Activated naive CD8-positive, alpha-beta T cell treated with anti-CD3 and anti-CD28 coated beads, Interleukin-2, amount 10 ng/mL, durations not matched to agents 7 days and 5 days (primary cell): Measurements from ENCODE around the gene APOF. TPM values are rescaled to one million over a fixed set of nuclear protein-coding genes. Genes with fewer than 3 reads are reported as not detected.
"Not testable (repeated sequence)": the region's sequence is repeated elsewhere in the genome, so short reads cannot be mapped to it uniquely, and the experiment has no call there.

Experiments
- ATAC-seq: fragments of 150-1000 bp; cut with Tn5 transposase; one replicate; pipeline ENCODE4 v1.10.0; 2021; ENCODE audit warnings: low read depth, moderate library complexity
- POLR2A ChIA-PET: fragments of 350-600 bp; sonication (Branson Sonifier 250); formaldehyde crosslinking; loops from one replicate; lab custom pipeline; 2021; ENCODE audit warnings: antibody characterized with exemption; lab: Charles Lee
- DNase-seq: peaks from one replicate; pipeline ENCODE4 v3.0.0; 2021
- H3K27ac Mint-ChIP-seq: one replicate; pipeline ENCODE4 v1.8.0; 2022; ENCODE audit warnings: mild to moderate bottlenecking, mixed read lengths
- H3K27me3 Mint-ChIP-seq: one replicate; pipeline ENCODE4 v1.8.0; 2022; ENCODE audit warnings: mild to moderate bottlenecking, moderate library complexity, mixed read lengths
- H3K36me3 Mint-ChIP-seq: one replicate; pipeline ENCODE4 v1.8.0; 2021; ENCODE audit warnings: mild to moderate bottlenecking, mixed read lengths
- H3K4me1 Mint-ChIP-seq: one replicate; pipeline ENCODE4 v1.8.0; 2021; ENCODE audit warnings: mixed read lengths
- H3K4me3 Mint-ChIP-seq: one replicate; pipeline ENCODE4 v1.8.0; 2022; ENCODE audit warnings: mild to moderate bottlenecking, moderate library complexity, mixed read lengths
- H3K9me3 Mint-ChIP-seq: one replicate; pipeline ENCODE4 v1.8.0; 2021; ENCODE audit warnings: mixed read lengths
- total RNA-seq, 2 experiments: library from RNA; stranded (reverse); gene quantifications; one replicate each; pipeline ENCODE4 v1.2.3, GENCODE V29; 2021

Gene APOF
- total RNA-seq: not detected

GRCh38 chr12:56362130-56363059 lies at the start of gene APOF:
Gene APOF (minus strand): TSS chr12:56362857. CDS start chr12:56362745, 112 bp downstream.
- ATAC-seq (no peak), DNase-seq (no peak)
- Mint-ChIP-seq H3K4me1 (peaks cover 22% of the 10 kb centered on the region), H3K9me3 (no peaks in the 10 kb centered on the region), H3K4me3 (peak within 1 kb of the TSS; percentile 98), H3K27ac (peak within 1 kb of the TSS; percentile 98), H3K36me3 (peaks cover 8% of the 10 kb centered on the region), H3K27me3 (peaks cover 2% of the 10 kb centered on the region)
- POLR2A ChIA-PET: interaction anchor here (1.3 kb wide), 1 partner anchor 24 kb away, joined by 4 read pairs; the partner anchor contains the start of gene IL23A

- H3K36me3 Mint-ChIP-seq: peaks cover 6% of the 10 kb centered on the region
- no peak overlapping the region for H3K4me3 Mint-ChIP-seq
- ATAC-seq: no peak
- H3K9me3 Mint-ChIP-seq: no peaks in the 10 kb centered on the region
- H3K4me1 Mint-ChIP-seq: no peaks in the 10 kb centered on the region
- no peak overlapping the region for H3K27ac Mint-ChIP-seq
- no peak for DNase-seq
- POLR2A ChIA-PET: interaction anchor here (0.9 kb wide), 1 partner anchor 53 kb away, joined by 3 read pairs; no protein-coding TSS in a partner anchor
- H3K27me3 Mint-ChIP-seq: no peaks in the 10 kb centered on the region
Observed at GRCh38 chr12:56411781-56412639, 49.4 kb upstream of the APOF start.

GRCh38 chr12:56410768-56411167 lies 48.1 kb upstream of the APOF start:
- no peak overlapping the region for H3K27ac Mint-ChIP-seq
- H3K4me1 Mint-ChIP-seq: no peaks in the 10 kb centered on the region

GRCh38 chr12:56408799-56409417 lies 46.3 kb upstream of the APOF start:
- Mint-ChIP-seq H3K36me3 (peaks cover 2% of the 10 kb centered on the region), H3K9me3 (no peaks in the 10 kb centered on the region), H3K4me3 (no peak overlapping the region), H3K27me3 (peaks cover 2% of the 10 kb centered on the region), H3K27ac (no peak overlapping the region), H3K4me1 (no peaks in the 10 kb centered on the region)
- ATAC-seq: no peak
- POLR2A ChIA-PET: no interaction called here
- DNase-seq: no peak

More at GRCh38 chr12:56410768-56411167, 48.1 kb upstream of the APOF start:
- H3K4me3 Mint-ChIP-seq: no peak overlapping the region
- H3K36me3 Mint-ChIP-seq: peaks cover 2% of the 10 kb centered on the region
- POLR2A ChIA-PET: interaction anchor here (0.9 kb wide), 1 partner anchor 51 kb away, joined by 3 read pairs; no protein-coding TSS in a partner anchor
- H3K27me3 Mint-ChIP-seq: peaks cover 2% of the 10 kb centered on the region
- no peaks in the 10 kb centered on the region for H3K9me3 Mint-ChIP-seq
- ATAC-seq (no peak), DNase-seq (no peak)

- H3K9me3 Mint-ChIP-seq, H3K4me3 Mint-ChIP-seq, H3K36me3 Mint-ChIP-seq, POLR2A ChIA-PET, H3K27ac Mint-ChIP-seq, H3K27me3 Mint-ChIP-seq, DNase-seq, ATAC-seq, H3K4me1 Mint-ChIP-seq: not testable (repeated sequence)
Observed at GRCh38 chr12:56404227-56404626, 41.6 kb upstream of the APOF start.

- H3K9me3 Mint-ChIP-seq, H3K4me3 Mint-ChIP-seq, ATAC-seq, H3K27ac Mint-ChIP-seq, DNase-seq, H3K4me1 Mint-ChIP-seq, POLR2A ChIA-PET, H3K36me3 Mint-ChIP-seq, H3K27me3 Mint-ChIP-seq: not testable (repeated sequence)
Observed at GRCh38 chr12:56401612-56402011, 39.0 kb upstream of the APOF start.

- POLR2A ChIA-PET, H3K4me3 Mint-ChIP-seq, H3K4me1 Mint-ChIP-seq, H3K36me3 Mint-ChIP-seq, ATAC-seq, DNase-seq, H3K9me3 Mint-ChIP-seq, H3K27ac Mint-ChIP-seq, H3K27me3 Mint-ChIP-seq: not testable (repeated sequence)
Observed at GRCh38 chr12:56401125-56401524, 38.5 kb upstream of the APOF start.

- H3K36me3 Mint-ChIP-seq, H3K9me3 Mint-ChIP-seq, H3K4me3 Mint-ChIP-seq, H3K4me1 Mint-ChIP-seq, DNase-seq, POLR2A ChIA-PET, H3K27me3 Mint-ChIP-seq, H3K27ac Mint-ChIP-seq, ATAC-seq: not testable (repeated sequence)
Observed at GRCh38 chr12:56399466-56399865, 36.8 kb upstream of the APOF start.

- Mint-ChIP-seq H3K9me3 (peaks cover 8% of the 10 kb centered on the region), H3K4me1 (no peaks in the 10 kb centered on the region), H3K27me3 (peaks cover 6% of the 10 kb centered on the region), H3K36me3 (no peaks in the 10 kb centered on the region), H3K4me3 (no peak overlapping the region), H3K27ac (no peak overlapping the region)
- no peak for DNase-seq
- ATAC-seq: no peak
- POLR2A ChIA-PET: no interaction called here
Observed at GRCh38 chr12:56398324-56398723, 35.7 kb upstream of the APOF start.

GRCh38 chr12:56392331-56392730 lies 29.7 kb upstream of the APOF start:
- H3K27ac Mint-ChIP-seq: no peak overlapping the region
- no peaks in the 10 kb centered on the region for H3K36me3 Mint-ChIP-seq
- no peaks in the 10 kb centered on the region for H3K4me1 Mint-ChIP-seq
- H3K27me3 Mint-ChIP-seq: peaks cover 6% of the 10 kb centered on the region
- no peak overlapping the region for H3K4me3 Mint-ChIP-seq
- ATAC-seq (no peak), DNase-seq (no peak)
- POLR2A ChIA-PET: no interaction called here
- H3K9me3 Mint-ChIP-seq: no peaks in the 10 kb centered on the region

- DNase-seq: no peak
- Mint-ChIP-seq H3K4me3 (no peak overlapping the region), H3K9me3 (no peaks in the 10 kb centered on the region), H3K27ac (no peak overlapping the region), H3K36me3 (no peaks in the 10 kb centered on the region), H3K27me3 (peaks cover 6% of the 10 kb centered on the region), H3K4me1 (no peaks in the 10 kb centered on the region)
- no peak for ATAC-seq
- POLR2A ChIA-PET: no interaction called here
Observed at GRCh38 chr12:56391721-56392120, 29.1 kb upstream of the APOF start.

GRCh38 chr12:56389412-56389811 lies 26.8 kb upstream of the APOF start:
- H3K27ac Mint-ChIP-seq: peak overlapping the region; percentile 26
- no peaks in the 10 kb centered on the region for H3K4me1 Mint-ChIP-seq
- ATAC-seq: no peak
- H3K9me3 Mint-ChIP-seq: no peaks in the 10 kb centered on the region
- H3K36me3 Mint-ChIP-seq: no peaks in the 10 kb centered on the region
- POLR2A ChIA-PET: interaction anchor here (0.7 kb wide), 1 partner anchor 401 kb away, joined by 4 read pairs; no protein-coding TSS in a partner anchor
- H3K27me3 Mint-ChIP-seq: peaks cover 9% of the 10 kb centered on the region
- no peak for DNase-seq
- H3K4me3 Mint-ChIP-seq: no peak overlapping the region

- Mint-ChIP-seq H3K4me3 (no peak overlapping the region), H3K36me3 (no peaks in the 10 kb centered on the region), H3K9me3 (no peaks in the 10 kb centered on the region), H3K27me3 (peaks cover 6% of the 10 kb centered on the region), H3K27ac (no peak overlapping the region), H3K4me1 (no peaks in the 10 kb centered on the region)
- DNase-seq (no peak), ATAC-seq (no peak)
- POLR2A ChIA-PET: no interaction called here
Observed at GRCh38 chr12:56387152-56387736, 24.6 kb upstream of the APOF start.
